ENCODE results near the gene ZFPL1. TPM values are rescaled to one million over a fixed set of nuclear protein-coding genes. Genes with fewer than 3 reads are reported as not detected.

ZFPL1 gene
- total and polyA plus RNA-seq, 9 of the 15 experiments (the other 6 are each of a cell fraction or from before 2014, with no cell fraction given): 3.7 to 37.5 (median 22.7) TPM

DNA sequence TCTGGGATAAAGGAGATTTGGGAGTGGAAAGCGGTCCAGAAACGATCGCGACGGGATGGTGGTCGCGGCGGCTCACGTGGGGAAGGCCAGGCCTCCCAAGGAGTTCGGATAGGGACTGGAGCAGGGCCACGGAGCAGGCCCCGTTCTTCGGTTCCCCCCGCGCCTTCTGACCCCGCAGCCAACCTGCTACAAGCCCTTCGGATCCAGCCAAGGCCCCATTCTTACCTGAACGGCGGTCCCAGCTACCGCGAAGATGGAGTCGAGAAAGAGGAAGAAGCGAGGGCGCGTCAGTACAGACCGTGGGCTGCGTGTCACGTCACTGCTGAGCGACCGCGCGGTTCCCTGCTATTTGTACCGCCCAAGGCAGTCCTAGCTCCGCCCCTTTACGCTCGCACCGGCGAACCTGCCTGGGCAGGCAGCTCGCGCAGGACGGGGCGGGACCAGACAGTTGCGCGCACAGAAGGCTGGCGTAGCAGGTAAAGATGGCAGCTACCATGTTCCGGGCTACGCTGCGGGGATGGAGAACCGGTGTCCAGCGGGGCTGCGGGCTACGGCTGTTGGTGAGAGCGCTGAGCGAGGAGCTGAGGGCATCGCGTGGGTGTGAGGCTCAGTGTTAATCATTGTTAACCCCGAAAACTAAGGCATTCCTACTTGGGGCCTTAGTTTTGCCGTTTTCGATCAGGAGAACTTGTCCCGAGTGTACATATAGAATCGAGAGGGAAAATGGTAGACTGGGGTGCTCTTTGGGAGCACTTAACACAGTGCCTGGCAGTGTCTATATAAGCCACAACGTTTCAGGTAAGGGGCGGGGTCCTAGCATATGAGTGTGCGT is 38.1 kb downstream of the ZFPL1 start, which contains the start of the genes FAU and MRPL49 (continued):
- TF ChIP-seq, protein P1, sequence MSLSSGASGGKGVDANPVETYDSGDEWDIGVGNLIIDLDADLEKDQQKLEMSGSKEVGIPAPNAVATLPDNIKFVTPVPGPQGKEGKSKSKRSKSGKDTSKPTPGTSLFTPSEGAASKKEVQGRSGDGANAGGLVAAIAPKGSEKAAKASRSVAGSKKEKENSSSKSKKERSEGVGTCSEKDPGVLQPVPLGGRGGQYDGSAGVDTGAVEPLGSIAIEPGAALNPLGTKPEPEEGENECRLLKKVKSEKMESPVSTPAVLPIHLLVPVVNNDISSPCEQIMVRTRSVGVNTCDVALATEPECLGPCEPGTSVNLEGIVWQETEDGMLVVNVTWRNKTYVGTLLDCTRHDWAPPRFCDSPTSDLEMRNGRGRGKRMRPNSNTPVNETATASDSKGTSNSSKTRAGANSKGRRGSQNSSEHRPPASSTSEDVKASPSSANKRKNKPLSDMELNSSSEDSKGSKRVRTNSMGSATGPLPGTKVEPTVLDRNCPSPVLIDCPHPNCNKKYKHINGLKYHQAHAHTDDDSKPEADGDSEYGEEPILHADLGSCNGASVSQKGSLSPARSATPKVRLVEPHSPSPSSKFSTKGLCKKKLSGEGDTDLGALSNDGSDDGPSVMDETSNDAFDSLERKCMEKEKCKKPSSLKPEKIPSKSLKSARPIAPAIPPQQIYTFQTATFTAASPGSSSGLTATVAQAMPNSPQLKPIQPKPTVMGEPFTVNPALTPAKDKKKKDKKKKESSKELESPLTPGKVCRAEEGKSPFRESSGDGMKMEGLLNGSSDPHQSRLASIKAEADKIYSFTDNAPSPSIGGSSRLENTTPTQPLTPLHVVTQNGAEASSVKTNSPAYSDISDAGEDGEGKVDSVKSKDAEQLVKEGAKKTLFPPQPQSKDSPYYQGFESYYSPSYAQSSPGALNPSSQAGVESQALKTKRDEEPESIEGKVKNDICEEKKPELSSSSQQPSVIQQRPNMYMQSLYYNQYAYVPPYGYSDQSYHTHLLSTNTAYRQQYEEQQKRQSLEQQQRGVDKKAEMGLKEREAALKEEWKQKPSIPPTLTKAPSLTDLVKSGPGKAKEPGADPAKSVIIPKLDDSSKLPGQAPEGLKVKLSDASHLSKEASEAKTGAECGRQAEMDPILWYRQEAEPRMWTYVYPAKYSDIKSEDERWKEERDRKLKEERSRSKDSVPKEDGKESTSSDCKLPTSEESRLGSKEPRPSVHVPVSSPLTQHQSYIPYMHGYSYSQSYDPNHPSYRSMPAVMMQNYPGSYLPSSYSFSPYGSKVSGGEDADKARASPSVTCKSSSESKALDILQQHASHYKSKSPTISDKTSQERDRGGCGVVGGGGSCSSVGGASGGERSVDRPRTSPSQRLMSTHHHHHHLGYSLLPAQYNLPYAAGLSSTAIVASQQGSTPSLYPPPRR (CRISPR knock-in tag; IDR thresholded peaks at IDR 0.05; ENCODE audit: borderline replicate concordance): peak; percentile 97; the same call in 1 of the 2 replicates
- TF ChIP-seq SUPT5H (IDR thresholded peaks at IDR 0.05) (peak; percentile 94), PTTG1 (tag; IDR thresholded peaks at IDR 0.05; ENCODE audit: low read depth) (no peak), HLTF (IDR thresholded peaks at IDR 0.05) (0 out of 2 replicates have a peak, but pooled peaks have one; percentile 36), ZBTB17 (CRISPR knock-in tag; IDR thresholded peaks at IDR 0.05) (0 out of 2 replicates have a peak, but pooled peaks have one; percentile 6), NCOA1 (IDR thresholded peaks at IDR 0.05; ENCODE audit: low read depth) (peak; percentile 27; the same call in 1 of the 2 replicates), BMI1 (IDR thresholded peaks at IDR 0.05; ENCODE audit: low read length) (no peak), POLR2AphosphoS5 (IDR thresholded peaks at IDR 0.05; ENCODE audit: control insufficient read depth, insufficient read depth, low read depth, low read length) (peak; percentile 90), MAFK (IDR thresholded peaks at IDR 0.05; ENCODE audit: low read length) (0 out of 2 replicates have a peak, but pooled peaks have one; percentile 20), PHF8 (IDR thresholded peaks at IDR 0.05; ENCODE audit: borderline replicate concordance, low read length) (peak; percentile 96), RBBP5 (IDR thresholded peaks at IDR 0.05; ENCODE audit: borderline replicate concordance, insufficient read depth, low read length, poor library complexity, severe bottlenecking) (peak; percentile 89), JUND (IDR thresholded peaks at IDR 0.05; ENCODE audit: borderline replicate concordance, low read depth, low read length) (peak; percentile 63), JUND (tag; IDR thresholded peaks at IDR 0.05; ENCODE audit: borderline replicate concordance, low read depth, low read length) (peak; percentile 53; the same call in 1 of the 3 replicates), MTA3 (IDR thresholded peaks at IDR 0.05; ENCODE audit: borderline replicate concordance) (peak; percentile 94)
- TF ChIP-seq, protein P2, sequence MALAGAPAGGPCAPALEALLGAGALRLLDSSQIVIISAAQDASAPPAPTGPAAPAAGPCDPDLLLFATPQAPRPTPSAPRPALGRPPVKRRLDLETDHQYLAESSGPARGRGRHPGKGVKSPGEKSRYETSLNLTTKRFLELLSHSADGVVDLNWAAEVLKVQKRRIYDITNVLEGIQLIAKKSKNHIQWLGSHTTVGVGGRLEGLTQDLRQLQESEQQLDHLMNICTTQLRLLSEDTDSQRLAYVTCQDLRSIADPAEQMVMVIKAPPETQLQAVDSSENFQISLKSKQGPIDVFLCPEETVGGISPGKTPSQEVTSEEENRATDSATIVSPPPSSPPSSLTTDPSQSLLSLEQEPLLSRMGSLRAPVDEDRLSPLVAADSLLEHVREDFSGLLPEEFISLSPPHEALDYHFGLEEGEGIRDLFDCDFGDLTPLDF (CRISPR knock-in tag; IDR thresholded peaks at IDR 0.05): peak; percentile 65
- TF ChIP-seq, protein P3, sequence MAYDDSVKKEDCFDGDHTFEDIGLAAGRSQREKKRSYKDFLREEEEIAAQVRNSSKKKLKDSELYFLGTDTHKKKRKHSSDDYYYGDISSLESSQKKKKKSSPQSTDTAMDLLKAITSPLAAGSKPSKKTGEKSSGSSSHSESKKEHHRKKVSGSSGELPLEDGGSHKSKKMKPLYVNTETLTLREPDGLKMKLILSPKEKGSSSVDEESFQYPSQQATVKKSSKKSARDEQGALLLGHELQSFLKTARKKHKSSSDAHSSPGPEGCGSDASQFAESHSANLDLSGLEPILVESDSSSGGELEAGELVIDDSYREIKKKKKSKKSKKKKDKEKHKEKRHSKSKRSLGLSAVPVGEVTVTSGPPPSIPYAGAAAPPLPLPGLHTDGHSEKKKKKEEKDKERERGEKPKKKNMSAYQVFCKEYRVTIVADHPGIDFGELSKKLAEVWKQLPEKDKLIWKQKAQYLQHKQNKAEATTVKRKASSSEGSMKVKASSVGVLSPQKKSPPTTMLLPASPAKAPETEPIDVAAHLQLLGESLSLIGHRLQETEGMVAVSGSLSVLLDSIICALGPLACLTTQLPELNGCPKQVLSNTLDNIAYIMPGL (CRISPR knock-in tag; IDR thresholded peaks at IDR 0.05): 0 out of 2 replicates have a peak, but pooled peaks have one; percentile 5
- TF ChIP-seq, protein P4, sequence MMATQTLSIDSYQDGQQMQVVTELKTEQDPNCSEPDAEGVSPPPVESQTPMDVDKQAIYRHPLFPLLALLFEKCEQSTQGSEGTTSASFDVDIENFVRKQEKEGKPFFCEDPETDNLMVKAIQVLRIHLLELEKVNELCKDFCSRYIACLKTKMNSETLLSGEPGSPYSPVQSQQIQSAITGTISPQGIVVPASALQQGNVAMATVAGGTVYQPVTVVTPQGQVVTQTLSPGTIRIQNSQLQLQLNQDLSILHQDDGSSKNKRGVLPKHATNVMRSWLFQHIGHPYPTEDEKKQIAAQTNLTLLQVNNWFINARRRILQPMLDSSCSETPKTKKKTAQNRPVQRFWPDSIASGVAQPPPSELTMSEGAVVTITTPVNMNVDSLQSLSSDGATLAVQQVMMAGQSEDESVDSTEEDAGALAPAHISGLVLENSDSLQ (IDR thresholded peaks at IDR 0.05): peak; percentile 78

Measured in K562 (cell line).